Keratinocyte (primary cell): Measurements from ENCODE around the gene MRM3.

Source experiments
- CTCF ChIP-seq, 3 experiments: IDR thresholded peaks in 1 of 3; conservative IDR thresholded peaks in 1 of 3; optimal IDR thresholded peaks in 1 of 3; 2 replicates in 2 of 3; 3 replicates in 1 of 3; pipeline versions ENCODE3 to v1.5.1; 2011; ENCODE audit warnings: low read length in 3 of 3, mild to moderate bottlenecking in 3 of 3, moderate library complexity in 2 of 3, control low read depth in 1 of 3, inconsistent platforms in 1 of 3; ENCODE audit not compliant: insufficient read depth in 2 of 3; ENCODE audit errors: extremely low read depth in 1 of 3
- EZH2 ChIP-seq: IDR thresholded peaks from one replicate; pipeline ENCODE4 v1.6.1; 2012; ENCODE audit warnings: inconsistent platforms, mild to moderate bottlenecking, low read length, moderate library complexity

- TF ChIP-seq EZH2 (no peak), CTCF (optimal IDR thresholded peaks at IDR 0.05 in 1 of 3, IDR thresholded peaks at IDR 0.05 in 1 of 3, conservative IDR thresholded peaks at IDR 0.05 in 1 of 3; ENCODE audit: extremely low read depth in 1 of 3, insufficient read depth in 2 of 3, low read length in 3 of 3) (no peak)
Observed at GRCh38 chr17:804541-805435, 22.6 kb downstream of the MRM3 start.
